SK-N-SH treated with all-trans-retinoic acid at 6 μM for 48 hours (cell line): ENCODE data around the gene GPER1.
"Not testable (repeated sequence)": the region's sequence is repeated elsewhere in the genome, so short reads cannot be mapped to it uniquely, and the experiment has no call there.

ENCODE experiments used
- ATAC-seq: fragments of 200-7000 bp; cut with Tn5 transposase; 3 replicates; pipeline ENCODE4 v1.9.1; 2020; ENCODE audit warnings: mild to moderate bottlenecking, moderate library complexity
- ZNF565 ChIP-seq: fragments of 450-650 bp; formaldehyde crosslinking; conservative IDR thresholded peaks from 2 replicates; pipeline ENCODE4 v1.5.0; 2020; ENCODE audit warnings: low read depth, mild to moderate bottlenecking, moderate library complexity

The GPER1 gene

GRCh38 chr7:1142051-1142635 lies 54.2 kb downstream of the GPER1 start (continued):
- TF ChIP-seq ZNF565 (CRISPR knock-in tag), result no peak

- ATAC-seq, result not testable (repeated sequence)
These were observed 55.1 kb downstream of the GPER1 start for GRCh38 chr7:1143031-1143430.
